GM23338 (cell line): ENCODE measurements around the gene CABP2.

Experiments used
- CTCF ChIP-seq, 2 experiments: fragments of 200-600 bp in 1 of 2; sonication (generic) in 1 of 2; conservative IDR thresholded peaks; 2 replicates each; pipeline versions ENCODE4 v1.5.1 to v1.6.1; 2016 to 2017; ENCODE audit warnings: antibody characterized with exemption in 2 of 2, low read depth in 2 of 2, mild to moderate bottlenecking in 2 of 2, moderate library complexity in 1 of 2
- EZH2 ChIP-seq: fragments of 200-600 bp; sonication (generic); IDR thresholded peaks from one replicate; pipeline ENCODE4 v1.8.0; 2017; ENCODE audit warnings: antibody characterized with exemption, mild to moderate bottlenecking, low read depth; ENCODE audit not compliant: unreplicated experiment
- POLR2AphosphoS5 ChIP-seq: IDR thresholded peaks from 2 replicates; pipeline ENCODE4 v1.6.1; 2016; ENCODE audit warnings: antibody characterized with exemption, low read depth

GRCh38 chr11:67521924-67522323, 1.3 kb downstream of the CABP2 start:
- no peak for TF ChIP-seq CTCF (conservative IDR thresholded peaks at IDR 0.05; ENCODE audit: low read depth in 2 of 2)
- no peak for TF ChIP-seq EZH2
- TF ChIP-seq POLR2AphosphoS5 = no peak
